ENCODE data around the gene CELF2.

DNA sequence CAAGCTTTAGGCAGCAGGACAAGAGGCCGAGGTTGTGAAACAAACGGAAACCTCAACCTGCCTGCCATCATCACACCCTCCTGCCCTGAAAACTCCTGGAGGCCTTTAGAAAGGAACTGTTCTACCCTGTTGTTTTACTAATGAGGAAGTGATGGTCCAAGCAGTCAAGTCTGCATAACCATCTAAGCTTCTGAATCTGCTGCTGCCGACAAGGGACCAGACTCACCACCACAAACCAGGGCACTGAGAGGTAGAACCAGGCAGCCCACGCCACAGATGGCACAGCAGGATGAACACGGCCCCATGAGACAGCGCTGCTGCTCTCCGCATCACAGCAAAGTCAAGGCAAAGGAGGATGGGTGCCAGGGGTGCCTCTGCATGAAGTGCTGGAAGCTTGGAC is 209.4 kb downstream of the CELF2 start:
- no peak for TF ChIP-seq ADNP (tag; IDR thresholded peaks at IDR 0.05)
- TF ChIP-seq, protein P1, sequence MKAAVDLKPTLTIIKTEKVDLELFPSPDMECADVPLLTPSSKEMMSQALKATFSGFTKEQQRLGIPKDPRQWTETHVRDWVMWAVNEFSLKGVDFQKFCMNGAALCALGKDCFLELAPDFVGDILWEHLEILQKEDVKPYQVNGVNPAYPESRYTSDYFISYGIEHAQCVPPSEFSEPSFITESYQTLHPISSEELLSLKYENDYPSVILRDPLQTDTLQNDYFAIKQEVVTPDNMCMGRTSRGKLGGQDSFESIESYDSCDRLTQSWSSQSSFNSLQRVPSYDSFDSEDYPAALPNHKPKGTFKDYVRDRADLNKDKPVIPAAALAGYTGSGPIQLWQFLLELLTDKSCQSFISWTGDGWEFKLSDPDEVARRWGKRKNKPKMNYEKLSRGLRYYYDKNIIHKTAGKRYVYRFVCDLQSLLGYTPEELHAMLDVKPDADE (conservative IDR thresholded peaks at IDR 0.05; ENCODE audit: control insufficient read depth, low read depth, low read length), result no peak
- TF ChIP-seq ELF1 (tag; IDR thresholded peaks at IDR 0.05), result no peak

Data from K562 (cell line).